Sigmoid colon (tissue), 7 donors: ENCODE data around the gene ZPBP2. TPM values are rescaled to one million over a fixed set of nuclear protein-coding genes. Genes with fewer than 3 reads are reported as not detected.
"Not testable (repeated sequence)": the region's sequence is repeated elsewhere in the genome, so short reads cannot be mapped to it uniquely, and the experiment has no call there.

Experiments used
- DNase-seq: peaks from one replicate; pipeline ENCODE4 v3.0.0-alpha.2; 2019
- H3K27ac ChIP-seq, 4 donors: fragments of 200-600 bp; sonication (generic); one replicate each; pipeline ENCODE4 v1.5.1; 2016 to 2019; ENCODE audit warnings: mild to moderate bottlenecking in 1 of 4
- H3K27me3 ChIP-seq, 3 donors: fragments of 200-600 bp; sonication (generic); one replicate each; pipeline ENCODE4 v1.5.1; 2019; ENCODE audit warnings: mild to moderate bottlenecking in 1 of 3
- H3K36me3 ChIP-seq, 4 donors: fragments of 200-600 bp; sonication (generic); one replicate each; pipeline ENCODE4 v1.5.1; 2016 to 2019
- H3K4me1 ChIP-seq, 4 donors: fragments of 200-600 bp; sonication (generic); one replicate each; pipeline ENCODE4 v1.5.1; 2017 to 2019
- H3K4me3 ChIP-seq, 4 donors: fragments of 200-600 bp; sonication (generic); one replicate each; pipeline ENCODE4 v1.5.1; 2017 to 2019; ENCODE audit warnings: mild to moderate bottlenecking in 2 of 4, moderate library complexity in 1 of 4
- H3K9me3 ChIP-seq, 4 donors: fragments of 200-600 bp in 3 of 4; sonication (generic) in 3 of 4; one replicate each; pipeline versions ENCODE4 v1.5.1 to v1.6.1; 2013 to 2019
- EP300 ChIP-seq, 4 donors: sonication (generic); formaldehyde crosslinking; IDR thresholded peaks; one replicate each; pipeline ENCODE4 v1.6.1; 2017; ENCODE audit warnings: antibody characterized with exemption in 4 of 4
- POLR2A ChIP-seq, 2 donors: fragments of 450-650 bp; IDR thresholded peaks; one replicate each; pipeline ENCODE4 v1.6.1; 2016; ENCODE audit warnings: antibody characterized with exemption in 2 of 2, mild to moderate bottlenecking in 2 of 2, moderate library complexity in 2 of 2
- POLR2AphosphoS5 ChIP-seq, 4 donors: sonication (generic); formaldehyde crosslinking; IDR thresholded peaks; one replicate each; pipeline ENCODE4 v1.6.1; 2017; ENCODE audit warnings: antibody characterized with exemption in 4 of 4
- WGBS, 2 donors: extraction: QIAGEN DNeasy Blood & Tissue Kit; methylation state at CpG; one replicate each; pipeline ENCODE4 v1.1.7; 2013; 5-methylcytosine and 5-hydroxymethylcytosine counted together
- intact Hi-C: fragments of 100-400 bp; cut with DNase I; formaldehyde crosslinking; loops from one replicate; pipeline ENCODE4 v1.15.1; 2023
- polyA plus RNA-seq, 3 donors: library from polyadenylated mRNA; stranded (reverse); fragments of 200-250 nt; gene quantifications; one replicate each; pipeline ENCODE4 v1.2.3, GENCODE V29; 2013
- total RNA-seq, 4 donors: library from RNA; depleted of rRNA; stranded (reverse); fragments of >200 nt; gene quantifications; one replicate each; pipeline ENCODE4 v1.1.0, GENCODE V29; 2016
- TF ChIP-seq, protein P1 (sequence below), 4 experiments: fragments of 450-650 bp in 3 of 4; fragments of 200-600 bp in 1 of 4; IDR thresholded peaks; one replicate each; pipeline ENCODE4 v1.5.1; 2016 to 2019; ENCODE audit warnings: antibody characterized with exemption in 4 of 4, mild to moderate bottlenecking in 3 of 4, moderate library complexity in 2 of 4
- donor health status: healthy with polysubstance abuse.
- donor health status: Bipolar disorder and iron deficiency.
- donor health status: healthy.

The ZPBP2 gene
- total and polyA plus RNA-seq, 7 donors: 0.03 TPM; not detected in 6

DNA sequence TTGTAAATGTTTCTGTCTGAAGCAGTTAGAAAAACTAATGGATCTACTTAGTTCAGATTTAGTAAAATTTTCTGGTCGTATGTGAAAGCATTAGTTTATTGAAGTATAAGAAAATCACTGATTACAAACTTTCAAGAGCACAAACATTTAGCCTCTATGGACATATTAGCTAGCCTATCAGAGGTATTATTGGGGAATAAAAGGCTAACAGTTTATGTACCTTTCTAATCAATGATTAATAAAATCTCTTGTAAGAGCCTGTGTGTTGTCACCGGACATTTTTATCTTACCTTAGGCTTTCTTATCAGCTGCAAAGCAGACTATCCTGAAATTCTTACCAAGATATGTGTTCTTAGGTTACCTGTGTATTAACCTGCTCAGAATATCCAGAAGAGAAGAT lies 21.2 kb downstream of the ZPBP2 start:
- intact Hi-C loops: no loop called here
- no peaks in the 10 kb centered on the region for H3K9me3 ChIP-seq
- TF ChIP-seq POLR2AphosphoS5 (IDR thresholded peaks at IDR 0.05) (no peak), POLR2A (IDR thresholded peaks at IDR 0.05) (no peak), EP300 (IDR thresholded peaks at IDR 0.05) (no peak)
- TF ChIP-seq, protein P1, sequence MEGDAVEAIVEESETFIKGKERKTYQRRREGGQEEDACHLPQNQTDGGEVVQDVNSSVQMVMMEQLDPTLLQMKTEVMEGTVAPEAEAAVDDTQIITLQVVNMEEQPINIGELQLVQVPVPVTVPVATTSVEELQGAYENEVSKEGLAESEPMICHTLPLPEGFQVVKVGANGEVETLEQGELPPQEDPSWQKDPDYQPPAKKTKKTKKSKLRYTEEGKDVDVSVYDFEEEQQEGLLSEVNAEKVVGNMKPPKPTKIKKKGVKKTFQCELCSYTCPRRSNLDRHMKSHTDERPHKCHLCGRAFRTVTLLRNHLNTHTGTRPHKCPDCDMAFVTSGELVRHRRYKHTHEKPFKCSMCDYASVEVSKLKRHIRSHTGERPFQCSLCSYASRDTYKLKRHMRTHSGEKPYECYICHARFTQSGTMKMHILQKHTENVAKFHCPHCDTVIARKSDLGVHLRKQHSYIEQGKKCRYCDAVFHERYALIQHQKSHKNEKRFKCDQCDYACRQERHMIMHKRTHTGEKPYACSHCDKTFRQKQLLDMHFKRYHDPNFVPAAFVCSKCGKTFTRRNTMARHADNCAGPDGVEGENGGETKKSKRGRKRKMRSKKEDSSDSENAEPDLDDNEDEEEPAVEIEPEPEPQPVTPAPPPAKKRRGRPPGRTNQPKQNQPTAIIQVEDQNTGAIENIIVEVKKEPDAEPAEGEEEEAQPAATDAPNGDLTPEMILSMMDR (IDR thresholded peaks at IDR 0.05): no peak
- H3K4me1 ChIP-seq: no peaks in the 10 kb centered on the region
- H3K4me3 ChIP-seq: no peak overlapping the region
- peaks cover 0 to 33% (median 0%) of the 10 kb centered on the region in 3 donors for H3K27me3 ChIP-seq
- H3K36me3 ChIP-seq: no peaks in the 10 kb centered on the region
- 27 to 50% methylated on average over 2 of the region's 2 CpGs for WGBS, 2 donors
- no peak for DNase-seq
- H3K27ac ChIP-seq: no peak overlapping the region

DNA sequence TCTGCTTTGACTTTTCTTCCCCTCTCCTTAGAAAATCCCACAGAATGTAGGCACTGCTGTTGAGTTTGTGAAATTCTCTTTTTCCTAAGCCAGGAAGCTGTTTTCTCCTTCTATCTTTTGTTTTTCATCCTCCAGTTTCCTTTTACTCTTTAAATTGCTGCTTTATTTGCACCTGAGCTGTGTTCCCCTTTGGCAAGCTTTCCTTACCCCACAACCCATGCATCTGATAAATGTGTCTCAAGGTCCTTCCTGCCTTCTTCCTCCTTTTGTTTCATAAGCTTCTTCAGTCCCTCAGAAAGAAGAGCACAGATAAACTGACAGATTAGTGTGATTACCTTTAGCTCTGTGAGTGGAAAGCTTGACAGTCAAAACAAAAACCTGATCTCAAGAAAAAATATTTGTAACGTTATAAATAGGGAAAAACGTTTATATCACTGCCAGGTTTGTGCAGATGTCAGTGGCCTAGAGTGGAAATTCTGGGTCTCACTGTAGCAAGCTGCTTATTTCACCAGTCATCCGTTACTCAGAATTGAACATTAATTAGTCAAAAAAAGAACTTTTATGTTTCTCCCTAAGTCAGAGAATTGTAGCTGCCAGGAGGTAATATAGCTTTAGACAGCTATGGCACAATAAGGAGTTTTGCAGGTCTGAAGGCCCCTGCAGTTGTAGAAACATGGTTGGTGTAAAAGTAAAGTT lies 26.8 kb downstream of the ZPBP2 start:
- no peak for TF ChIP-seq POLR2AphosphoS5 (IDR thresholded peaks at IDR 0.05)
- TF ChIP-seq EP300 (IDR thresholded peaks at IDR 0.05): no peak
- TF ChIP-seq, protein P1 (IDR thresholded peaks at IDR 0.05): no peak
- TF ChIP-seq POLR2A (IDR thresholded peaks at IDR 0.05): no peak
- WGBS, 2 donors: 33 to 37% methylated on average over 3 of the region's 3 CpGs
- Histone ChIP-seq H3K36me3 (no peaks in the 10 kb centered on the region), H3K4me3 (no peak overlapping the region), H3K4me1 (no peaks in the 10 kb centered on the region), H3K27ac (no peak overlapping the region), H3K9me3 (no peaks in the 10 kb centered on the region), H3K27me3 (peaks cover 0 to 25% (median 0%) of the 10 kb centered on the region in 3 donors)
- no peak for DNase-seq
- intact Hi-C loops: no loop called here

DNA sequence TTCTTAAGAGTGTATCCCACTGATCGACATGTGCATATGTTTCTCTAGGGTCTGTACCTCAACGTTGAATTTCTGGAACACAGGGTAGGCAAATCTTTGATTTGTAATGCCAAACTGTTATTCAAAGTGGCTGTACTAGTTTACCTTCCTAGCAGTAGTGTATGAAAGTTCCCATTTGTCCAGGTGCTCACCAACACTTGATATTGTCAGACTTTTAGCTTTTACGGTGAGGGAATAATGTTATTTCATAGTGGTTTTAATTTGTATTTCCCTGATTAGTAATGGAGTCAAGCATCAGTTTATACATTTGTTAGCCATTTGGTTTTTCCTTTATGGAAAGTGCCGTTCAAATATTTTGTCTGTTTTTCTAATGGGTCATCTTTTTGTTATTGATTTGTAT lies 30.1 kb downstream of the ZPBP2 start:
- H3K27me3 ChIP-seq: no peaks in the 10 kb centered on the region
- H3K4me3 ChIP-seq: no peak overlapping the region
- 94 to 97% methylated on average over 4 of the region's 4 CpGs for WGBS, 2 donors
- H3K27ac ChIP-seq: no peak overlapping the region
- intact Hi-C loops: no loop called here
- H3K36me3 ChIP-seq: no peaks in the 10 kb centered on the region
- no peaks in the 10 kb centered on the region for H3K4me1 ChIP-seq
- H3K9me3 ChIP-seq: no peaks in the 10 kb centered on the region
- TF ChIP-seq POLR2AphosphoS5 (IDR thresholded peaks at IDR 0.05) (no peak), POLR2A (IDR thresholded peaks at IDR 0.05) (no peak), EP300 (IDR thresholded peaks at IDR 0.05) (no peak)
- TF ChIP-seq, protein P1 (IDR thresholded peaks at IDR 0.05): no peak
- DNase-seq: no peak

DNA sequence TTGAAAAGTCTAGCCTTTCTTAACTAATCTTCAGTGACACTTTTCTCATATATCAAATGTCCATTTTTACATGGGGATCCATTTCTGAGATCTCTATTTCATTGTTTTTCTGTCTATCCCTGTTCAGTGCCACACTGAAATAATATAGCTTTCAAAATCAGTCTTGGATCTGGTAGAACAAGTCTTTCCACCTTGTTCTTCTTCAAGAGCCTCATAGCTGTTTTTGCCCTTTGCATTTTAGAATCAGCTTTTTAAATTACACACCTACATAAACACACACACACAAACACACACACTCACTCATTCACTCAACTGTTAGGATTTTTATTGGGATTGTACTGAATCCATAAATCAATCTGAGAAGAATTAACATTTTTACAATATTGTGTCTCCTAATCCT lies 31.2 kb downstream of the ZPBP2 start:
- intact Hi-C loops: no loop called here
- Histone ChIP-seq H3K27ac (no peak overlapping the region), H3K4me3 (no peak overlapping the region), H3K27me3 (no peaks in the 10 kb centered on the region), H3K36me3 (peaks cover 0 to 4% (median 0%) of the 10 kb centered on the region in 4 donors), H3K9me3 (no peaks in the 10 kb centered on the region), H3K4me1 (no peaks in the 10 kb centered on the region)
- TF ChIP-seq POLR2A (IDR thresholded peaks at IDR 0.05): no peak
- TF ChIP-seq EP300 (IDR thresholded peaks at IDR 0.05): no peak
- TF ChIP-seq, protein P1 (IDR thresholded peaks at IDR 0.05): no peak
- TF ChIP-seq POLR2AphosphoS5 (IDR thresholded peaks at IDR 0.05): no peak
- no peak for DNase-seq

DNA sequence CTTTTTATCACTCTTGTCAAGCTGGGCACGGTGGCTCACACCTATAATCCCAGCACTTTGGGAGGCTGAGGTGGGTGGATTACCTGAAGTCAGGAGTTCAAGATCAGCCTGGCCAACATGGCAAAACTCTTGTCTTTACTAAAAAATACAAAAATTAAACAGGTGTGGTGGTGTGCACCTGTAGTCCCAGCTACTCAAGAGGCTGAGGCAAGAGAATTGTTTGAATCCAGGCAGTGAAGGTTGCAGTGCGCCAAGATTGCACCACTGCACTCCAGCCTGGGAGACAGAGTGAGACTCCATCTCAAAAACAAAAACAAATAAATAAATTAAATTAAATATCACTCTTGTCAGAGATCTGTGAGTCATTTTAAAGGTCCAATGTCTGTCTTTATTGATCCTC lies 34.0 kb downstream of the ZPBP2 start:
- H3K36me3 ChIP-seq, H3K4me1 ChIP-seq, intact Hi-C loops: not testable (repeated sequence)

More for the DNA sequence above, 34.0 kb downstream of the ZPBP2 start:
- H3K9me3 ChIP-seq, H3K4me3 ChIP-seq, DNase-seq, H3K27me3 ChIP-seq, H3K27ac ChIP-seq: not testable (repeated sequence)
- WGBS, 2 donors: 91 to 97% methylated on average over 2 of the region's 2 CpGs
